ENCODE data around the gene ZNF366.

The ZNF366 gene

GRCh38 chr5:72465601-72466563 lies 41.3 kb downstream of the ZNF366 start:
- no peaks in the 10 kb centered on the region for H3K27me3 ChIP-seq
- H3K4me1 ChIP-seq, result no peaks in the 10 kb centered on the region
- H3K36me3 ChIP-seq, result no peaks in the 10 kb centered on the region
- TF ChIP-seq CTCF (IDR thresholded peaks at IDR 0.05; ENCODE audit: low read depth, low read length), result no peak
- no peak overlapping the region for H3K4me3 ChIP-seq (ENCODE audit: low read depth, low read length)
- DNase-seq, result no peak
- H3K9me3 ChIP-seq, result no peaks in the 10 kb centered on the region

DNA sequence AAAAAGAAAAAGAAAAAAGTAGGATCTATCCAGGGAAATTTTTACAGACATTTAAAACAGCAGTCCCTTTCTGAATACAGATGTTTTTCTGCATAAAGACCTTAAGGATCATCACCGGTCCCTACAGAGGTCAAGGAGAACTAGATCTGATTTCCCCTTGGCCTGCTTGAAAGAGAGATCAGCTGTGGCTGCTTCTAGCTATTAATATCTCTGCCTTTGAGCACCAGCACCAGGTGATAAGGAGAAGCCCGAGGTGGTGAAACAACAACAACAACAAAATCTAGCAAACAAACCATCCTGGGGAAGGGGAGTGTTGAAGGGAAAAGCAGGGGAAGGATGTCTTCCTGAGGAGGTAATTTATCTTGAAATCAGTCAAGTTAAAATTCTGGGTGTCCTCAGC lies 42.1 kb downstream of the ZNF366 start:
- H3K9me3 ChIP-seq, result no peaks in the 10 kb centered on the region
- no peaks in the 10 kb centered on the region for H3K4me1 ChIP-seq
- no peak overlapping the region for H3K4me3 ChIP-seq (ENCODE audit: low read depth, low read length)
- TF ChIP-seq CTCF (IDR thresholded peaks at IDR 0.05; ENCODE audit: low read depth, low read length), result no peak
- no peaks in the 10 kb centered on the region for H3K36me3 ChIP-seq
- no peak for DNase-seq
- H3K27me3 ChIP-seq, result no peaks in the 10 kb centered on the region

- no peak overlapping the region for H3K4me3 ChIP-seq (ENCODE audit: low read depth, low read length)
- H3K9me3 ChIP-seq, result no peaks in the 10 kb centered on the region
- TF ChIP-seq CTCF (IDR thresholded peaks at IDR 0.05; ENCODE audit: low read depth, low read length), result no peak
- no peaks in the 10 kb centered on the region for H3K36me3 ChIP-seq
- H3K4me1 ChIP-seq, result no peaks in the 10 kb centered on the region
- no peaks in the 10 kb centered on the region for H3K27me3 ChIP-seq
- DNase-seq, result no peak
Observed at GRCh38 chr5:72464071-72464470, 43.1 kb downstream of the ZNF366 start.

DNA sequence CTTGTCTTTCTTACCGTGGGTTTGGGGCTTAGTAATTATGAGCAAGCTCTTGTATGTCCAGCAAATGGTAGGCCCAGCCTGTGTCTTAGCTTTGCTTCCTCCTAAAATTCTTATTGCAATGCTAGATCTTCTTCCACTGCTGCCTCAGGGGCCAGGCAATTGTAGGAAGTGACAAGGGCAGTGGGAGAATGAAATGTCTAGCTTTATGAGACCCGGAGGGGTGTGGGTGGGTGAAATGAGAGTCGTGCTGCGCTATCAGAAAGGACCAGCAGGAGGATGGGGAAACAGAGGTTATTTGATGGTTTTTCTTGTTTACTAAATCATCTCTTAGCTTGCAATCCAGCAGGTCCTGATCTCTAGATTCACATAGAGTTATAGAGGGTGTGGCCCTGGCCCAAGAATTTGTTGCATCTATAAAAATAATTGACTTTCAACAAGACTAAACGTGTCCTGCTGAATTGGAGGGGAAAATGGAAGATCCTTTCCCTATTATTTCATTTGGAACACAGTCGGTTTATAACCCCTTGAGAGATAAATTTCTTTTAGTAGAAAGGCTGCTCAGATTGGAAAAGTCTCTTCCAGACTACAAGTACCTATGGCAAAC lies 43.7 kb downstream of the ZNF366 start:
- Histone ChIP-seq H3K27me3 (no peaks in the 10 kb centered on the region), H3K4me1 (no peaks in the 10 kb centered on the region), H3K4me3 (ENCODE audit: low read depth, low read length) (no peak overlapping the region), H3K36me3 (no peaks in the 10 kb centered on the region), H3K9me3 (no peaks in the 10 kb centered on the region)
- no peak for DNase-seq
- 0 out of 2 replicates have a peak, but pooled peaks have one; percentile 11 for TF ChIP-seq CTCF (IDR thresholded peaks at IDR 0.05; ENCODE audit: low read depth, low read length)

DNA sequence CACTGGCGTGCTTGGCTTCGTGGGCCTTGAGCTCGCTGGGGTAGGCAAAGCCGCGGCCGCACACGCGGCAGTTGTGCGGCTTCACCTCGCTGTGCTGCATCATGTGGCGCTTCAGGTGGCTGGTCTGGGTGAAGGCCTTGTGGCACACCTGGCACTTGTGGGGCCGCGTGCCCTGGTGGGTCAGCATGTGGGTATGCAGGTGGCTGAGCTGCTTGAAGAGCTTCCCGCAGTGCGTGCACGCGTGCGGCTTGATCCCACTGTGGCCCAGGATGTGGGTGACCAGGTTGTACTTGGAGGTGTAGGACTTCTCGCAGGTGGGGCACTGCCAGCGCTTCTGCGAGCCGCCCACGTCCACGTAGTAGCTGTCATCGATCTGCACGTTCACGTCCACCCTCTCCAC lies 46.8 kb downstream of the ZNF366 start:
- no peak for TF ChIP-seq CTCF (IDR thresholded peaks at IDR 0.05; ENCODE audit: low read depth, low read length)
- H3K4me3 ChIP-seq (ENCODE audit: low read depth, low read length), result no peak overlapping the region
- H3K4me1 ChIP-seq, result no peaks in the 10 kb centered on the region
- no peaks in the 10 kb centered on the region for H3K27me3 ChIP-seq
- H3K9me3 ChIP-seq, result no peaks in the 10 kb centered on the region
- DNase-seq, result no peak
- H3K36me3 ChIP-seq, result no peaks in the 10 kb centered on the region

DNA sequence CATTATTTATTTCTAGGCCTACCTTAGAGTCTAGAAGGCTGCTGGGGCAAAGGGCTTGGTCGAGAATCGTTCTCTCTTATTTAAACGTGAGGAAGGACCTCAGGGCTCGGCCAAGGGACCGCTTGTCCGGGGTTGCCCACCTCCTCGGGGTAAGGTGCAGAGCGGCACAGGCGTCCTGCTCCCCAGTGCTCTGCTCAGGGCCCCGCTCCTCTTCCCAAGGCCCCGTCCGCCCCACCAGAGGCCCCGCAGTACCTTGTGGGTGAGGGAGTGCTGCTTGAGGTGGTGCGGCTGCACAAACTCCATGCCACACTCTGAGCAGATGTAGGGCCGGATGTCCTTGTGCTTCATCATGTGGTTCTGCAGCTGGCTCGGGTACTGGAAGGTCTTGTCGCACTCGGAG lies 47.3 kb downstream of the ZNF366 start:
- DNase-seq, result no peak

More for the DNA sequence above, 47.3 kb downstream of the ZNF366 start:
- Histone ChIP-seq H3K4me3 (ENCODE audit: low read depth, low read length) (no peak overlapping the region), H3K4me1 (no peaks in the 10 kb centered on the region), H3K9me3 (no peaks in the 10 kb centered on the region), H3K27me3 (no peaks in the 10 kb centered on the region), H3K36me3 (no peaks in the 10 kb centered on the region)
- no peak for TF ChIP-seq CTCF (IDR thresholded peaks at IDR 0.05; ENCODE audit: low read depth, low read length)

Data from BE2C (cell line).